Fibroblast of lung (primary cell): ENCODE results near the gene GPN1. TPM values are rescaled to one million over a fixed set of nuclear protein-coding genes. Genes with fewer than 3 reads are reported as not detected.
"Not testable (repeated sequence)": the region's sequence is repeated elsewhere in the genome, so short reads cannot be mapped to it uniquely, and the experiment has no call there.

Experiments used
- DNase-seq, 2 donors: peaks; one replicate each; pipeline versions ENCODE4 v3.0.0 to v3.0.0-alpha.2; 2010; ENCODE audit warnings: low read depth in 2 of 2
- H2AFZ ChIP-seq: 2 replicates; pipeline ENCODE4 v1.5.1; 2012; ENCODE audit warnings: low read length, control low read depth, inconsistent platforms
- H3K27ac ChIP-seq: 2 replicates; pipeline ENCODE4 v1.5.1; 2011; ENCODE audit warnings: low read length, control low read depth; ENCODE audit not compliant: insufficient read depth
- H3K27me3 ChIP-seq: 2 replicates; pipeline ENCODE4 v1.5.1; 2011; ENCODE audit warnings: mild to moderate bottlenecking, low read length; ENCODE audit not compliant: control insufficient read depth, insufficient read depth
- H3K36me3 ChIP-seq: 2 replicates; pipeline ENCODE4 v1.5.1; 2011; ENCODE audit warnings: low read length; ENCODE audit not compliant: control insufficient read depth, insufficient read depth
- H3K4me1 ChIP-seq: 2 replicates; pipeline ENCODE4 v1.5.1; 2011; ENCODE audit warnings: low read length; ENCODE audit not compliant: control insufficient read depth, insufficient read depth; ENCODE audit errors: extremely low read depth
- H3K4me2 ChIP-seq: 2 replicates; pipeline ENCODE4 v1.5.1; 2011; ENCODE audit warnings: low read length, control low read depth; ENCODE audit not compliant: insufficient read depth; ENCODE audit errors: extremely low read depth
- H3K4me3 ChIP-seq, 4 experiments: fragments of 200-600 bp in 1 of 4; sonication (generic) in 1 of 4; replicated peaks in 1 of 4; 2 replicates each; pipeline ENCODE4 v1.5.1; 2011 to 2016; ENCODE audit warnings: low read length in 4 of 4, low read depth in 3 of 4, mild to moderate bottlenecking in 3 of 4, control low read depth in 2 of 4, inconsistent platforms in 1 of 4, mixed read lengths in 1 of 4; ENCODE audit not compliant: insufficient read depth in 1 of 4; ENCODE audit errors: control extremely low read depth in 1 of 4
- H3K79me2 ChIP-seq: 2 replicates; pipeline ENCODE4 v1.5.1; 2012; ENCODE audit warnings: mild to moderate bottlenecking, low read length, inconsistent platforms; ENCODE audit not compliant: control insufficient read depth, insufficient read depth
- H3K9ac ChIP-seq: 2 replicates; pipeline ENCODE4 v1.5.1; 2011; ENCODE audit warnings: mild to moderate bottlenecking, low read length, control low read depth; ENCODE audit not compliant: insufficient read depth
- H3K9me3 ChIP-seq: 2 replicates; pipeline ENCODE4 v1.5.1; 2012; ENCODE audit warnings: low read depth, low read length; ENCODE audit not compliant: control insufficient read depth, insufficient read depth
- H4K20me1 ChIP-seq: 2 replicates; pipeline ENCODE4 v1.5.1; 2011; ENCODE audit warnings: low read length; ENCODE audit not compliant: control insufficient read depth, insufficient read depth; ENCODE audit errors: extremely low read depth
- EZH2 ChIP-seq: IDR thresholded peaks from 2 replicates; pipeline ENCODE4 v1.5.1; 2012; ENCODE audit warnings: low read length, control low read depth, mild to moderate bottlenecking; ENCODE audit errors: missing control alignments
- polyA plus RNA-seq, 2 donors: library from polyadenylated mRNA; depleted of rRNA in 1 of 2; stranded (reverse) in 1 of 2; unstranded in 1 of 2; fragments of >200 nt; gene quantifications; 2 replicates each; pipeline ENCODE4 v1.2.1, GENCODE V29; 2011 to 2012; ENCODE audit warnings: missing spikeins in 1 of 2
- total RNA-seq: library from RNA; depleted of rRNA; stranded (reverse); fragments of >200 nt; gene quantifications from 2 replicates; pipeline ENCODE4 v1.2.1, GENCODE V29; 2014
- TF ChIP-seq, protein P1 (sequence below), 2 donors: IDR thresholded peaks in 1 of 2; conservative IDR thresholded peaks in 1 of 2; 1 replicate in 1 of 2; 2 replicates in 1 of 2; pipeline ENCODE4 v1.5.1; 2011 to 2012; ENCODE audit warnings: low read length in 2 of 2, control low read depth in 1 of 2, inconsistent platforms in 1 of 2, low read depth in 1 of 2, mild to moderate bottlenecking in 1 of 2

Gene GPN1
- total and polyA plus RNA-seq, 2 donors (not counting 1 experiment from before 2014, with no cell fraction given) = 34.5 to 60.9 TPM

DNA sequence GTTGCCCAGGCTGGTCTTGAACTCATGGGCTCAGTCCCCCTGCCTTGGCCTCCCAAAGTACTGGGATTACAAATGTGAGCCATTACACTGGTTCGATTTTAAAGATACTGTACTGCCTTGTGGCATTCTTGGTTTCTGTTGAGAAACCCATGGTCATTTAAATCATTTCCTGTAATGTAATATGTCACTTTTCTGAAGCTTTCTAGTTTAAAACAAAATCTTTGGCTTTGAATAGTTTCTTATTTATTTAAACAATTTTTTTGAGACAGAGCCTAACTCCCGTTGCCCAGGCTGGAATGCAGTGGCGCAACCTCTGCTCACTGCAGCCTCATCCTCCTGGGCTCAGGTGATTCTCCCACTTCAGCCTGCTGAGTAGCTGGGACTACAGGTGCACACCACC lies 37.1 kb upstream of the GPN1 start:
- Histone ChIP-seq H3K9ac (no peak overlapping the region), H3K9me3 (no peaks in the 10 kb centered on the region), H4K20me1 (no peaks in the 10 kb centered on the region), H3K79me2 (peaks cover 75% of the 10 kb centered on the region), H3K36me3 (no peaks in the 10 kb centered on the region), H3K4me2 (no peak overlapping the region), H3K4me3 (no peak overlapping the region), H3K27me3 (no peaks in the 10 kb centered on the region), H2AFZ (no peak overlapping the region), H3K27ac (no peak overlapping the region), H3K4me1 (no peaks in the 10 kb centered on the region)
- TF ChIP-seq, protein P1, sequence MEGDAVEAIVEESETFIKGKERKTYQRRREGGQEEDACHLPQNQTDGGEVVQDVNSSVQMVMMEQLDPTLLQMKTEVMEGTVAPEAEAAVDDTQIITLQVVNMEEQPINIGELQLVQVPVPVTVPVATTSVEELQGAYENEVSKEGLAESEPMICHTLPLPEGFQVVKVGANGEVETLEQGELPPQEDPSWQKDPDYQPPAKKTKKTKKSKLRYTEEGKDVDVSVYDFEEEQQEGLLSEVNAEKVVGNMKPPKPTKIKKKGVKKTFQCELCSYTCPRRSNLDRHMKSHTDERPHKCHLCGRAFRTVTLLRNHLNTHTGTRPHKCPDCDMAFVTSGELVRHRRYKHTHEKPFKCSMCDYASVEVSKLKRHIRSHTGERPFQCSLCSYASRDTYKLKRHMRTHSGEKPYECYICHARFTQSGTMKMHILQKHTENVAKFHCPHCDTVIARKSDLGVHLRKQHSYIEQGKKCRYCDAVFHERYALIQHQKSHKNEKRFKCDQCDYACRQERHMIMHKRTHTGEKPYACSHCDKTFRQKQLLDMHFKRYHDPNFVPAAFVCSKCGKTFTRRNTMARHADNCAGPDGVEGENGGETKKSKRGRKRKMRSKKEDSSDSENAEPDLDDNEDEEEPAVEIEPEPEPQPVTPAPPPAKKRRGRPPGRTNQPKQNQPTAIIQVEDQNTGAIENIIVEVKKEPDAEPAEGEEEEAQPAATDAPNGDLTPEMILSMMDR (conservative IDR thresholded peaks at IDR 0.05 in 1 of 2, IDR thresholded peaks at IDR 0.05 in 1 of 2; ENCODE audit: low read depth in 1 of 2, low read length in 2 of 2) = no peak
- no peak for TF ChIP-seq EZH2
- DNase-seq = peak in 1 of 2 donors; percentile 17

DNA sequence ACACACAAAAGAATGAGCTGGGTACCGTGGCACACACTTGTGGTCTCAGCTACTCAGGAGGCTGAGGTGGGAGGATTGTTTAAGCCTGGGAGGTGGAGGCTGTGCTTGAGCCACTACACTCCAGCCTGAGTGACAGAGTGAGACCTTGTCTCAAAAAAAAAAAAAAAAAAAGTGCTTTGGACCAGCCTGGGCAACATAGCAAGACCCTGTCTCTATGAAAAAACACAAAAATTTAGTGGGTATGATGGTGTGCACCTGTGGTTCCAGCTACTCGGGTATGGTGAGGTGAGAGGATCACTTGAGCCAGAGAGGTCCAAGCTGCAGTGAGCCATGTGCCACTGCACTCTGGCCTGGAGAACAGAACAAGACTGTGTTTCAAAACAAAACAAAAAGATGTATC lies 35.6 kb upstream of the GPN1 start:
- Histone ChIP-seq H2AFZ (no peak overlapping the region), H3K9ac (no peak overlapping the region), H3K9me3 (no peaks in the 10 kb centered on the region), H3K79me2 (peaks cover 70% of the 10 kb centered on the region), H3K4me2 (no peak overlapping the region), H4K20me1 (no peaks in the 10 kb centered on the region), H3K36me3 (no peaks in the 10 kb centered on the region), H3K4me3 (no peak overlapping the region), H3K4me1 (no peaks in the 10 kb centered on the region), H3K27ac (no peak overlapping the region), H3K27me3 (no peaks in the 10 kb centered on the region)
- TF ChIP-seq EZH2 = no peak
- TF ChIP-seq, protein P1 (conservative IDR thresholded peaks at IDR 0.05 in 1 of 2, IDR thresholded peaks at IDR 0.05 in 1 of 2; ENCODE audit: low read depth in 1 of 2, low read length in 2 of 2) = no peak
- DNase-seq = no peak

DNA sequence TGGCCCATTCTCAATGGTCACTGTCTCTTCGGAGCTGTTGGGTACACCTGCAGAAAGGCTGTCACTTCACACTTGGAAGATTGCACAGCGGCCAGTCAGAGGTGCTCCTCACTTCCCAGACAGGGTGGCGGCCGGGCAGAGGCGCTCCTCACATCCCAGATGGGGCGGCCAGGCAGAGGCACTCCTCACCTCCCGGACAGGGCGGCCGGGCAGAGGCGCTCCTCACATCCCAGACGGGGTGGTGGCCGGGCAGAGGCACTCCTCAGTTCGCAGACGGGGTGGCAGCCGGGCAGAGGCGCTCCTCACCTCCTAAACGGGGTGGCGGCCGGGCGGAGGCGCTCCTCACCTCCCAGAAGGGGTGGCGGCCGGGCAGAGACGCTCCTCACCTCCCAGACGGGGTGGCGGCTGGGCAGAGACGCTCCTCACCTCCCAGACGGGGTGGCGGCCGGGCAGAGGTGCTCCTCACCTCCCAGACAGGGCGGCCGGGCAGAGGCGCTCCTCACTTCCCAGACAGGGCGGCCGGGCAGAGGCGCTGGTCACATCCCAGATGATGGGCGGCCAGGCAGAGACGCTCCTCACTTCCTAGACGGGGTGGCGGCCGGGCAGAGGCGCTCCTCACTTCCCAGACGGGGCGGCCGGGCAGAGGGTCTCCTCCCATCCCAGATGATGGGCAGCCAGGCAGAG lies 34.7 kb upstream of the GPN1 start:
- DNase-seq, H3K4me2 ChIP-seq, H3K9me3 ChIP-seq, H4K20me1 ChIP-seq, H3K4me1 ChIP-seq, H3K9ac ChIP-seq, H3K27ac ChIP-seq, H3K36me3 ChIP-seq, H3K27me3 ChIP-seq, H2AFZ ChIP-seq, H3K4me3 ChIP-seq: not testable (repeated sequence)
- H3K79me2 ChIP-seq = peaks cover 63% of the 10 kb centered on the region

DNA sequence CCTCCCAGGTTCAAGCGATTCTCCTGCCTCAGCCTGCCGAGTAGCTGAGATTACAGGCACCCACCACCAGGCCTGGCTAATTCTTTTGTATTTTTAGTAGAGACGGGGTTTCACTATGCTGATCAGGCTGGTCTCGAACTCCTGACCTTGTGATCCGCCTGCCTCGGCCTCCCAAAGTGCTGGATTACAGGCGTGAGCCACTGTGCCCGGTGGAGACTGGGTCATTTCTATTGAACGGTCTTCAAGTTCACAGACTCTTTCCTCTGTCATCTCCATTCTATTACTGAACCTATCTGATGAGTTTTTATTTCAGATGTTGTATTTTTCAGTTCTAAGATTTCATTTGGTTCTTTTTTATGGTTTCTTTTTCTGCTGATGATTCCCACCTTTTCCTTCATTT lies 33.4 kb upstream of the GPN1 start:
- not testable (repeated sequence) for H4K20me1 ChIP-seq

More for the DNA sequence above, 33.4 kb upstream of the GPN1 start:
- H3K9ac ChIP-seq, H3K27me3 ChIP-seq, H2AFZ ChIP-seq, DNase-seq, H3K9me3 ChIP-seq, H3K4me3 ChIP-seq, H3K27ac ChIP-seq, H3K36me3 ChIP-seq, H3K4me2 ChIP-seq, H3K4me1 ChIP-seq: not testable (repeated sequence)
- peaks cover 50% of the 10 kb centered on the region for H3K79me2 ChIP-seq
